ENCODE results near the gene IL36RN.

GRCh38 chr2:113076954-113077669 is 18.1 kb downstream of the IL36RN start:
- TF ChIP-seq CTCF (IDR thresholded peaks at IDR 0.05; ENCODE audit: low read depth, low read length, missing input control) (no peak), YY1 (IDR thresholded peaks at IDR 0.05) (no peak), JUND (IDR thresholded peaks at IDR 0.05) (no peak), FOXA1 (IDR thresholded peaks at IDR 0.05) (no peak), MAX (IDR thresholded peaks at IDR 0.05) (no peak), EGR1 (IDR thresholded peaks at IDR 0.05; ENCODE audit: low read depth in 2 of 2) (no peak), NR2F2 (IDR thresholded peaks at IDR 0.05) (no peak), ATF3 (IDR thresholded peaks at IDR 0.05) (no peak), TAF1 (conservative IDR thresholded peaks at IDR 0.05) (no peak)

All from liver (tissue), 3 donors.